Forelimb muscle (tissue), 1 donor: ENCODE results near the gene FPR1. TPM values are rescaled to one million over a fixed set of nuclear protein-coding genes. Genes with fewer than 3 reads are reported as not detected.

Experiments
- DNase-seq: peaks from one replicate; pipeline ENCODE4 v3.0.0-alpha.2; 2013; ENCODE audit warnings: low read depth
- polyA plus RNA-seq: library from polyadenylated mRNA; unstranded; fragments of 120-200 nt; gene quantifications from one replicate; pipeline ENCODE4 v1.2.1, GENCODE V29; 2013; ENCODE audit not compliant: insufficient read length

FPR1 gene, protein sequence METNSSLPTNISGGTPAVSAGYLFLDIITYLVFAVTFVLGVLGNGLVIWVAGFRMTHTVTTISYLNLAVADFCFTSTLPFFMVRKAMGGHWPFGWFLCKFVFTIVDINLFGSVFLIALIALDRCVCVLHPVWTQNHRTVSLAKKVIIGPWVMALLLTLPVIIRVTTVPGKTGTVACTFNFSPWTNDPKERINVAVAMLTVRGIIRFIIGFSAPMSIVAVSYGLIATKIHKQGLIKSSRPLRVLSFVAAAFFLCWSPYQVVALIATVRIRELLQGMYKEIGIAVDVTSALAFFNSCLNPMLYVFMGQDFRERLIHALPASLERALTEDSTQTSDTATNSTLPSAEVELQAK
- 1.1 TPM for polyA plus RNA-seq

DNA sequence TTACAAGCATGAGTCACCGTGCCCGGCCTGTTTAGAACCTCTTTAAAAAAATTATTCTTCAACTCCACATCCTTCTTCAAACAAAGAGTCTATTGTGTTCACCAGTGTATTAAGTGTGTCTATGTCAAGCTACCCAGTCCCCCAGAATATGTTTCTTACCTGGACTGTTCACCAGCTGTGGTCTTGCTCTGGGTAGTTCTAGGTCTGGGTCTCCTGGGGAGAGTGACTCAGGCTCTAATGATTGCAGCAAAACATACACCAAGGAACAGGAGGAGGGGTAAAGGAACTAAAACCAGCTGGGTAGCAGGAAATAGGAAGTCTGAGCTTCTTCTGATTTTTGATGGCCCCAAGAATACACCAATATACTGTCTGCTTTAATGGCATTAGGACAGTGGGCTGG, at the start of gene FPR1:
FPR1 (minus strand) TSS at position 224 of the 400 bp plus-strand sequence. CDS start 4,884 bp downstream, outside the sequence.
- peak; percentile 14 for DNase-seq

DNA sequence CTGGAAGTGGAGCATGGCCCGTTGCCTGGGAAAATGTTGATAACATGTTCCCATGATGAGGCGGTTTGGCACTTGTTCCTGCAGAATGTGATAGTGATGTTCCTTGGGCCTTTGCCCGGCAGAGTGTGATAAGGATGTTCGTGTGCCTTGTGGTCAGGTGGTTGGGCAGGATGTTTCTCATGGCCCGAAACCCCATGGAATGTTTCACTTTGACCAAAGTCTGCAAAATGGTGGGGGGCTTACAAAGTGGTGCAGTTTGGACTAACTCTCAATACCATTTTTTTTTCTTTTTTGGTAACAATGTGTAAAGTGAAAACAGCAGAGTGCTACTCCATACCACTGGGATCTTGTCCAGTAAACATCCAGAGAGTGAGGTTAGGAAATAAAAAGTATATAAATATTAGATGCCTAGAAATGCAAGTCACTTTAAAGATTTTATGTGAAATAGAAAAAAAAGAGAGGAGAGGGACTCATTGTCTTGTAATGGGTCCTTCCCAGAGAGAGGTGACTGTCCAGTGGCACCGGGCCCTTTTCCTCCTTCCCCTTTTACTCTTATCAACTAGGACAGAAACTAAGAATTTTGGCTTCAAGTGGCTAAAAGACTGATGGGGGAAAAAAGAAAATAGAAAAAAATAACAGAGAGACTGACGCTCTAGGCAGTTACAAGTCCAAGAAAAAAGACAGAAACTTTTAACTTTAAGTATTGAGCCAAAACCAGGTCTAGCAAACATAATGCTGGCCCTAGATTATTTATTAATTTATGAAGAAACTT, 49.0 kb upstream of the FPR1 start:
- no peak for DNase-seq

DNA sequence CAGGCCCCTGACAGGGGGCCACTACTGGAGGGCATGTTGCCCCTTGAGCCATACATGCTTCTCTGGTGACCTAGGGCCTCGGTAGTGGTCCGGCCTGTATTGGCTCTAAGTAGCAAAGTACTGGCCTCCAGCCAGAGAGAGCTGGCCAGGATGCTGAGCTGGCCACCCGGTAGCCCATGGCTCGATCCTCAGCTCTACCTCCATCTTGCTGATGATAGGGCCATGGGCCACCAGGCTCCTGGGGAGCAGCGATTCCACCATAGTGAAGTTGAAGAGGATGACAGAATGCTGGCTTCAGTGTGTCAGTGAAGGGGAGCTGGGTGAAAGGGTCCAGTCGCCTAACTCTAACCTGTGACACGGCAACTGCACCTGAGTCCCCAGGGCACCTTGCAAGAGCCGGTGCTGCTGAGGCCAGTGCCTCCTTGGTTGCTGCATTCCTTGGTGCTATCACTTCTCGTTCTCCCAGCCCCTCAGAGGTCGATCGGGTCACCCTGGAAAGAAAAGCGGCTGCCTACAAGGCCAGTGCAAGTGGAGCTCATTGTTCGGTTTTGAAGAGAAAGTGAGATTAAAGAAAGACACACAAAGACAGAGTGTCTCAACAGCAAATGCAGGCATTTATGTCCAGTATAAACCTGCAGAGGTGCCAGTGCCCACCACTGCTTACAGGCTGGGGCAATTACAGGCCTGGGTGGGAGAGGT, 48.2 kb upstream of the FPR1 start:
- DNase-seq: no peak

DNA sequence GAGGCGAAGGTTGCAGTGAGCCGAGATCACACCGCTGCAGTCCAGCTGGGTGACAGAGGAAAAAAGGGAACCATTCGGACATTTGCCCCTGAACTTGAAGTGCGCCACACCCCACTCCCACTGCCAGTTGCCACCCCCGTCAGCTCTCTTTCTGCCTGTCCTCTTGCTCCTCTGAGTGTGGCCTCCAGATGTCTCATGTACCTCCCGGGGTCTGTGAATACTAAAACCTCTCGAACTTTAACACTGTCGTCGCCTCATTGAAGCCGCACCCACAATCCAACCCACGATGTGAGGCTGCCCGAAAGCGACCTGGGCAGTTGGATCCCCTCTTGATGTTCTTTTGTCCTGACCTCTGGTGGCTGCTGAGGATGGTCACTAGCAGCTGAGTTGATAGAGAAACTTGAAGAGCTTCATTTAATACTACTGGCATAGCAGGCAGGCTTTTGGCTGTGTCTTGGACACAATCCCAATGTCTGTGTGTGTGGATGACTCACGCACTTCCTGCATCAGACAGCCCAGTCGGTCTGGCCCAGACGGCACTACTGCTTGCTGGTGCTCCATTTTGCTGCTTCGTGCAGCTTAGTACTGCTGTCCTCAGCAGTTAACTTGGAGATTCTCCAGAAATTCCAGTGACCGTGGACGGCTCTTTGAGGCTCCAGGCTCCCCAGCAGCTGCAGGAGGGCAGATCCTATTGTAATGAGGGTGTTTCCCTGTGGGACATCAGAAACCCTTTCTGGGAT, 47.5 kb upstream of the FPR1 start:
- no peak for DNase-seq

DNA sequence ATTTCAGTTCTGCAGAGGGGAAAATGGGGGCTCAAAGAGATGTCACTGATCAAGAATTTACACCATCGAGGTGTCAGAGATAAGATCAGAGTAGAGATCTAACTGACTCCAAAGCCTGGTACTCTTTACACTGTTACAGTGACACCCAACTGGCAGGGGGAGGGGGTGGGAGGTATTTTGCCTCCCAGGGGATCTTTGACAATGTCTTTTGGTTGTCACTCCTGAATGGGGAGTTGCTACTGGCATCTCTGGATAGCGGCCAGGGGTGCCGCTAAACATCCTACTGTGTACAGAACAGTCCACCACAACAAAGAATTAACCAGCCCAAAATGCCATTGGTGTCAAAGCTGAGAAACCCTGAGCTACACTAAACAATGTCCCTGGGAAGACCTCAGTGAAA, 46.4 kb upstream of the FPR1 start:
- DNase-seq: no peak

DNA sequence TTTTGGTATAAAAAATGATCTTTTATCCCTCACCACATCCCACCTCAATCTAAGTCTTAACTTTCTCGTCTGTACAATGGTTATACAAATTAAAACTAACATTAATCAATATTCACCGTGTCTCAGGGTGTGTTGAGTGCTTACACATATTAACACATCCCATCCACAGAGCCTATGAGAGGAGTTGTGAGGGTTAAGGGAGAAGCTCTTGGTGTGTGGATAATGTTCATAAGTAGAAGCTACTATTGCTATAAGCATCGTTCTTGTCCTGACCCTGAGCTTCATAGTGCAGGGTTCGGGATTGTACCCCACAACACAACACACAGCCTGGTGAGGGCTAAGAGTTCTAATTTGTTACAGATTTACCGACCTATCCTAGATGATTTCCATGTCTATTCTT, 45.8 kb upstream of the FPR1 start:
- DNase-seq: no peak

DNA sequence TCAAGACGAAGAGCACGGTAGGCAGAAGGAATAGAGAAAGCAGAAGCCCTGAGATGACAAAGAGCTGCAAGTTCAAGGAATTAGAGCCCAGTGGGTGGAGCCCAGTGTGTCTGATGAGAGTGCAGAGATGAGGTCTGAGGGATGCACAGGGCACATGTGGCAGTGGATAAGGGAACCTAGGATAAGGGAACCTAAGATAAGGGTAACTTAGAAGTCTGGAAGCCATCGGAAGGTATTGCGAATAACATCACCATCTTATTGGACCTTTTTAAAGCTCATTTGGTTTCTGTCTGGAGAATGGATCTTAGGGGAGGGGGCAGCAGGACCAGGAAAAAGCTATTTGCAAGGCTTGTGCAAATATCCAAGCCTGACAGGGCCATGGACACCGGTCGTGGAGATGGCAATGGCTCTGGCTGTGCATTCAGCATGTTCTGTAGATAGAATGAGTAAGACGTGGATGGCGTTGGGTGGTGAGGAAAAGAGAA, 44.6 kb upstream of the FPR1 start:
- DNase-seq: no peak

DNA sequence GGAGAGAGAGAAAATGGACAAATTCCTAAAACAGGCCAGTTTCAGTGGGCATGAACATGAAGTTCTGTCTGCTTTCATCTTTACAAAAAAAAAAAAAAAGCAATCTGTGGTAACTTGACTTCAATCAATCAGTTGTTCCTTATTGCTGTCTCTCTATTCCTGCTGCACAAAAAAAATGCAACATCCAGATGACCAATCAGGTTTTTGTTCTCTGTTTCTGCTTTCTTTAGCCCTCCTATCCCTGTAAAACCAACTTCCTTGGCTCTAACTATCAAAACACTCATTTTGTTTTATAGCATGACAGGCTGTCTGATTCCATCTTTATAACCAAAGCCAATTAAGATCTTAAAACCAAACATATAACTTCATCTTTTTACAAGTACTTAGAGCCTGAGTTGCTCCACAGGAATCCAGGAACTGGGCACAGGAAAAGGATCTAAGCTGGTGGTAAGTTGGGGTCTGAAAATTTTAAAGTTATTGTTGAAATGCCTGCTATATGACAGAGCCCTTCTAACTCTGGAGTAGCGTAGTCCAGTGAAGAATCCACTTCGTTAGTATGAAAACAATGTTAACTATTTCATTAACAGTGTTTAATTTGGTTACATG, 43.3 kb upstream of the FPR1 start, which contains the start of gene FPR3:
FPR3 (plus strand) TSS at position 273 of the 606 bp plus-strand sequence. CDS start 28,592 bp downstream, outside the sequence.
- DNase-seq: no peak

DNA sequence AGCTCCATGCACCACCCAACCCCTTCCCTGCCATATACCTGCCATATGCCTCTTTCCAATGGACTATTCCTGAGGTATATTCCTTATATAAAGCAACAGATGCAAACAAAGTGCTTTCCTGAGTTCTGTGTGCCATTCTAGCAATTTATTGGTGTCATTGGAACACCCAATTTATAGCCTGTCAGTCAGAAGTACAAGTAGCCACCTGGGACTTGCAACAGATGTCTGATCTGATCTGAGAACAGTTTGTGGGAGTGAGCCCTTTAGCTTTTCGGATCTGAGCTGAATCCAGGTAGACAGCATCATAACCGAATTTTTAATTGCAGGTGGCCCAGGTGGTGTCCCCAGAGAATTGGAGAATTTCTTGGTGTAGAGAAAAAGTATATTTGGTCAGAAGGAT, 42.3 kb upstream of the FPR1 start:
- no peak for DNase-seq

DNA sequence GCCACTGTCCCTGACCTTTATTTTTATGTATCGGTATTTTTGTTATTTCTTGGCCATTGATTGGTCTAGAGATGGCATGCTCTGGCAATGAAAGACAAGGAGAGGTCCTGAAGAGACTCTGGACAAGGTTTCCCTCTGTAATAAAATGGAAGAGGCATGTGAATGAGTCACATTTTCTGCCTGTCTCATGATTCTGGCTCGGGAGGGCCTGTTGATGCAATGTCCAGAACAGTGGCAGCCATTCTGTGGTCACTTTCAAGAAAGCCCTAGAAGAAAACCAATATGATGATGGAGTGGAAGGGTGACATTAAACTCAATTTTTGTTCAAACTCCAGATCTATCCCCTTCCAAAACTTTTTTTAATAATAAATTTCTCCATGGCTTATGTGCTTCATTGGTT, 41.3 kb upstream of the FPR1 start:
- no peak for DNase-seq

DNA sequence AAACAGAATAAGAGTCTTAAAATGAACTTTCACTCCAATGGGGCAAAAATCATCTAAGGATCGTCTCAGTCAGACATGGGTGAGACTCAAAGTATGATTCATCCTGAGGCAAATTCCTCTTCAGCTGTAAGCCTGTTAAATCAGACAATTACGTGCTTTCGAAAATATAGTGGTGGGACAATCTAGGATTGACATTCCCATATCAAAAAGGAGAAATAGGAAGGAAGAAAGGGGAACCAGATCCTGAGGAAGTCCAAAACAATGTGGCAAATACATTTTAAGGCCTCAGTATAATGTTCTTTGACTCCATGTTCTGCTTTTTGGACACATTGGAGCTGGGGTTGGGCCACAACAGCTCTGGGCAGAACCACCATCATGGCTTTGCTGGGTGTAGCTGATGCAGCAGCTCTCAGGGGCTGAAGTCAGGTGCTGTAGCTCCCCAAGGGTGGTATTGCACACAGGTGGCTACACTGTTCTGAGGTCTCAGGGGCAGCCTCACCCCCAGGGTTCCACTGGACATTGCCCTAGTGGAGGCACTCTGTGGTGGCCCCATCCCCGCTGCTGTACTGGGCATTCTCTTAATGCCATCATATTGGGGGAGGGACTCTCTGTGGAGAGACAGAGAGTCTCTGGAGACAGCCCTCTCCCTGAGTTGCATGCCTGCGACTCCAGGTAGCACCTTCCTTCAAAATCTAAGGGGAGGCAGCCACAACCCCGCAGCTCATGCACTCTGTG, 37.5 kb upstream of the FPR1 start:
- DNase-seq: no peak

DNA sequence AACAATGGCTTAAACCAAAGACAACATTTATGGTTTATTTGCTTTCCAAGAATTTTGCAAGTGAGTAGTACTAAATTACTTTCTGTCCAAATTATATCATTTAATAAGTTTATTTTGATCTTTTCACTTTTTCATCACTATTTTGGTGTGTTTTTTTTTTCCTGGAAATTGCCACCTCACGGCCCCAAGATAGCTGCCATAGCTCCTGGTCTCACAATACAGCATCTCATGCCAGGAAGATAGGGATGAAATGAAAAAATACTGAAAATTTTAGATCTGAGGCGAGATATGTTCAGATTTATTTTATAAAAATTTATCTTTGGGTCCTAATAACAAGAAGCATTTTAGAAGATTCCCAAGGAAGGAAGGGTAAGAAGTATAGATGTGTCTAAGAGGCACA, 36.4 kb upstream of the FPR1 start:
- no peak for DNase-seq

DNA sequence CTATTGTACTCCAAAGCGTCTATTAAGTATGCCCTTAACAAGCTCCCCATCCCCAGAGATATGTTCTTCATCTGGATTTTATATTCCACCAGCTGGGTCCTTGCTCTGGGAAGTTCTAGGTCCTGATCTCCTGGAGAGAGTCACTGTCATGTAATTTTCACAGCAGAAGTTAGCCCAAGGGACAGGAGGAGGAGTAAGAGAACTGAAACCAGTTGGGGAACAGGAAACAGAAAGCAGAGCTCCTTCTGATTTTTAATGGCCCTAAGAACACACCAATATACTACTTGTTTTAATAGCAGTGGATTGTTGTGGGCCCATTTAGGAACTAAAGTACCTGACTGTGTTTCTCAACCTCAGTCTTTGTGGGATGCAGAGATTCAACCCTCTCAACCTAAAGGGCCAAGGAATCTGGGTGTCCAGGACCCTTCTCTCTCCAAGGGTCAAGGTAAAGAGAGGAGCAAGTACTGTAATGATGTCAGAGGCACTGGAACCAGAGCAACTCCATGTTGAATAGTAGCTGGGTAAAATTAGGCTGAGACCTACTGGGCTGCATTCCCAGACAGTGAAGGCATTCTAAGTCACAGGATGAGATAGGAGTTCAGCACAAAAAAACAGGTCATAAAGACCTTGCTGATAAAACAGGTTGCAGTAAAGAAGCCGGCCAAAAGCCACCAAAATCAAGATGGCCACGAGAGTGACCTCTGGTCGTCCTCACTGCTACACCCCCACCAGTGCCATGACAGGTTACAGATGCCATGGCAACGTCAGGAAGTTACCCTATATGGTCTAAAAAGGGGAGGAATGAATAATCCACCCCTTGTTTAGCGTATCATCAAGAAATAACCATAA, 35.2 kb upstream of the FPR1 start:
- no peak for DNase-seq

DNA sequence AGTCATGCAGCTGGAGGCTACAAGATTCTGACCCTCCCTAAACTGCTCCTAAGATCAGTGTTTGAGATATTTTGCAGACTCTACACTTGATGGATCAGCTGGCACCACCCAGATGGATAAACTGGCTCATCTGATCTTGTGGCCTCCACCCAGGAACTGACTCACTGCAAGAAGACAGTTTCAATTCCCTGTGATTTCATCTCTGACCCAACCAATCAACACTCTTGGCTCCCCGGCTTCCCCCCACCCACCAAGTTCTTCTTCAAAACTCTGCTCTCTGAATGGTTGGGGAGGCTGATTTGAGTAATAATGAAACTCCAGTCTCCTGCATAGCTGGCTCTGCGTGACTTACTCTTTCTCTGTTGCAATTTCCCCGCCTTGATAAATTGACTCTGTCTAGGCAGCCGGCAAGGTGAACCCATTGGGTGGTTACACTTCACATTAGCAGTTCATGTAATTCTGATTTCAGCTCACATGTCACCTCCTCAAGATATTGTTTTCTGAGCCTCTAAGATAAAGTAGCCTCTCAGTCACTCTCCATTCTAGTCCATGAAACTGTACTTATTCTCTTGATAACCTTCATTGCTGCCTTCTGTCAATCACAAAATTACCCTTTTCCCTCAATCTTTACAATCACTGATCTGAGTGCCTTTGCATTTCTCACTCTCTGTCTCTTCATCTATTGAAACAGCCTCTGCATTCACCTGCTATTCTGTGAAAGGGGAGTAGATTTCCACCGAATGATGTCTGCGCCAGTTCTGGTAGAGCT, 33.4 kb upstream of the FPR1 start:
- DNase-seq: no peak

DNA sequence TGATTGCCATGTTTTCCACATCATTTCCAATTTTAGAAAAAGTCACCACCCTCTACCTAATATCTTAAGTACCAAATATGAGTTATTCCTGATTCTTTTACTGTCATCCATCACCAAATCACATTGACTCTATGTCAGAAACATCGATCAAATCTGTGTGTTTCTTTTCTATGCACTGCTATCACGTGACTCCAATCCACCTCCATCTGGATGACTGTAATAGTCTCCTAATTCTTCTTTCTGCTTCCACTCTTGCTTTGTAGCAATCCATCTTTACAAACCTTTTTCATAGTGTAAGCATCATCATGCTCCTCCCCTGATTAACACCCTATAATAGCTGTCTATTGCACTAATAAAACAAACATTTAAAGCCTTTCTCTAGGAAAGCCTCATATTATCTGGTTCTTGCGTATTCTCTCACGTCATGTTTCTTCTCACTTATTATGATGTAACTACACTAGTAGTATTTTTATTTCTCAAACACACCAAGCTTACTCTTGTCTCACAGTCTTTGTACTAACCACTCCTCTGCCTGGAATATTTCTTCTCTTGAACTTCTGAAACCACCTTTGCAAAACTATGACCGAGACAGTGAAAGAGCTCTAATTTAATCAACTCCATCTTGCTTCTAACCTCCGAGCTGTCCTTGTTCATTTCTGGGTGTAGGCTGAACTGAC, 32.6 kb upstream of the FPR1 start:
- DNase-seq: no peak

DNA sequence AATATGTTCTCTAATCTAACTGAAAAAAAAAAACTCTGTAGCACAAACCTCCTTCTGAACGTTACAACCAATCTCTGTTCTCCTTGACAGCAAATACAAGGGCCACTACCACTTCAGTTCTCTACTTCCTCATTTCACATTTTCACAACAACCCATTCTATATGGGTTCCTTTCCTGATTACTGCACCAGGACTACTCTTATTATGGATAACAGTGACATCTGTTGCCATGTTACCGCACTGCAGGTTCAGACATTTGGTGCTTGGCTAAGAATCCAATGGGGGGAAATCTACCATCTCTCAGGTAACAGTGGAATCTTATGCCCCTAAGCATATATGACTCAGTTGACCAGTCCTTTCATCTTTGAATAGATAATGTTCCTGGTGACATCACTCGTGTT, 31.7 kb upstream of the FPR1 start:
- DNase-seq: no peak

DNA sequence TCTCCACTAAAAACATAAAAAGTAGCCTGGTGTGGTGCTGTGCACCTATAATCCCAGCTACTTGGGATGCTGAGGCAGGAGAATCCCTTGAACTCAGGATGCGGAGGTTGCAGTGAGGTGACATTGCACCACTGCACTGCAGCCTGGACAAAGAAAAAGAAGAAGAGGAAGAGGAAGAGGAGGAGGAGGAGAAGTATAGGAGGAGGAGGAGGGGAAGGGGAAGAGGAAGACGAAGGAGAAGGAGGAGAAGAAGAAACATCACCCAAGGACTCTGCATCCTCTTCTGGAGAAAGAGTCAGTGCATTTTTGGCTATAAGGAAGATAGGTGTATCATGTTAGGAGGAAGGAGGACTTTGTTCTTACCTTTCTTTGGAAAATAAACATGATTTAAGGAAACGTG, 30.3 kb upstream of the FPR1 start:
- DNase-seq: no peak

DNA sequence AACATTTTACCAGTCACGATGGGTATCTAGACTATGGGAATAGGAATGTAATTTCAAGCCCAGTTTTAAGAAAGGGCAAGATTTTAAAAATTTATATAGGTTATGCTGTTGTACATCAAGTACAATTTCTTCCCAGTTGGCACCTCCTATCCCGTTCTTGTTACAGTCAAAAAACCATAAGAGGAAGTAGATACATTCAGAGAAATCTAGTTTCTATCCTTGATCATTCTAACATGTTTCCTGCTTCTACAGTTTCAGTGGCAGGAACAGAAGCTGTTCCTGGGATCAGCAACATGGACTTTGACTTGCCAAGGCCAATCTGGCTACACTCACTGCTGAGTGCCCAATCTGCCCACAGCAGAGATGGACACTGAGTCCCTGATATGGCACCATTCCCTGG, 28.6 kb upstream of the FPR1 start:
- no peak for DNase-seq
